Measurements from ENCODE around the gene CARD14.
"Not testable (repeated sequence)": the region's sequence is repeated elsewhere in the genome, so short reads cannot be mapped to it uniquely, and the experiment has no call there.

CARD14 gene

DNA sequence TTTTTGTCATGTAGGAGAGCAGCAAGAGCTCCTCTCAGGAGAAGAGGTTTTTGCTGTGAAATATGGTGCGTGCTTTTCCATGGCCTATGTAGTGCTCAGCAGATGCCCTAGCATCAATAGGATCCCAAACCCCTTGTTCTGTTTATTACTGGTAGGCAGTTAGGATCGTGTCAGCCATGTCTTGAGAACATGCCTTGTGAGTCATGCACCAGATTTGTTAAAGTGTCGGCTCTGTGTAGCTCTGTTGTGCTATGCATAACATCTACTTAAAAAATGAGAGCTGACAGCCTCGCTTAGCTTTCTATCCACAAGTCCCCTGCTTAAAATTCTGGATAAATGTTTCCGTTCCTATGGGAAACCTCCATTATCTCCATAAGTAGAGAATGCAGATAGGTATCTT lies 18.5 kb upstream of the CARD14 start:
- DNase-seq, result no peak

DNA sequence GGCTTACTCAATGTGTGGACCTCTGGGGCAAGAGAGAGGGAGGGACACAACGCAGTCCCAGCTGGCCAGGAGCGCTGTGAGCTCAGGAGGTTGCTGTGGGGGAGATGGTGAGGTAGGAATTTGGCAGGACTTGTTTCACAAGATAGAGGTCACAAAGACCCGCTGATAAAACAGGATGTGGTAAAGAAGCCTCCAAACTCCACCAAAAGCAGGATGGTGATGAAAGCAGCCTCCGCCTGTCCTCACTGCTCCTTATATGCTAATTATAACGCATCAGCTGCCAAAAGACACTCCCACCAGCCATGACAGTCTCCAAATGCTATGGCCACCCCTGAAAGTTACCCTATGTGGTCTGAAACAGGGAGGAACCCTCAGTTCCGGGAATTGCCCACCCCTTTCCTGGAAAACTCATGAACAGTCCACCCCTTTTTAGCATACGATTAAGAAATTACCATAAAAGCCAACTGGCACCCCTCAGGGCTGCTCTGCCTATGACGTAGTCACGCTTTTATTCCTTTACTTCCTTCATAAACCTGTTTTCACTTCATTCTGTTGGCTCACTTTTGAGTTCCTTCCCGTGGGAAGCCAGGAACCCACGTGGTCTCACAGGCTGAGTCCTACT lies 17.6 kb upstream of the CARD14 start:
- DNase-seq, result no peak

DNA sequence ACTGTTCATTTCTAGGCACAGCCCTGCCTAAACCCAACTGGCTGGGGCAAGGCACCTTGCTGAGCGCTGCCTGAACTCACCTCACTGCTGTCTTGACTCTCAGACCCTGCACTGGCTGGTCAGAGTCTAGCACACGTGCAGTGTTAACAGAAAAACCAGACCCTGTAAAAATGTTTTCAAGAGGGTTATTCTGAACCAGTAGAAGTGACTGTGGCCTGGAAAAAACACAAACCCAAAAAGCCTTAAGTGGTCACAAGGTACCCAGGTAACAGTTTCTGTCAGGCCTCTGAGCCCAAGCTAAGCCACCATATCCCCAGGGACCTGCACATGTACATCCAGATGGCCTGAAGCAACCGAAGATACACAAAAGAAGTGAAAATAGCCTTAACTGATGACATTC lies 16.8 kb upstream of the CARD14 start:
- no peak for DNase-seq

DNA sequence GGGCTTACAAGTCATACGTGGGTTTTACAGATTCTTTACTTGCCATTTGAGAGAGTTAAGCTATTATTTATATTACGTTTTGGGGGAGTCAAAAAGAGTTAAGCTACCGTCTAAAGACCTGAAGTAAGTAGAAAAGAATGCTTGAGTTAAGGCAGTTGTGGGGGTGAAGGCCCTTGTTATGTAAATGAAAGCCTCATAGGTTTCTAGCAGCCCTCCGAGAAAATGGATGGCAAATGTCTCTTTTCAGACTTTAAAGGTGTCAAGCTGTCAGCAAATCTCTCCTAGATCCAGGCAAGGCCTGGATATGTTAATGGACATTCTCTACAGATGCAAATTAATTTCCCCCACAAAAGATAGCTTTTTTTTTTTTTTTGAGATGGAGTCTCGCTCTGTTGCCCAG lies 15.7 kb upstream of the CARD14 start:
- DNase-seq, result no peak

DNA sequence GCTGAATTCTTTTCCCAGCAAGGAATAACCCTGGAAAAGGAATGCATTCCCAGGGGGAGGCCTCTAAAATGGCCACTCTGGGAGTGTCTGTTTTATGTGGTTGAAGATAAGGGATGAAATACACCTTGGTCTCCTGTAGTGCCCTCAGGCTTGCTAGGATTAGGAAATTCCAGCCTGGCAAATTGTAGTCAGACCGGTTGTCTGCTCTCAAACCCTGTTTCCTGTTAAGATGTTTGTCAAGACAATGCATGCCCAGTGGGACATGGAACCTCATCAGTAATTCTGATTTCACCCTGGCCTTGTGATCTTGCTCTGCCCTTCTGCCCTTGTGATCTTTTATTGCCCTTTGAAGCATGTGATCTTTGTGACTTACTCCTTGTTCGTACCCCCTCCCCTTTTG lies 14.2 kb upstream of the CARD14 start:
- DNase-seq, result not testable (repeated sequence)

DNA sequence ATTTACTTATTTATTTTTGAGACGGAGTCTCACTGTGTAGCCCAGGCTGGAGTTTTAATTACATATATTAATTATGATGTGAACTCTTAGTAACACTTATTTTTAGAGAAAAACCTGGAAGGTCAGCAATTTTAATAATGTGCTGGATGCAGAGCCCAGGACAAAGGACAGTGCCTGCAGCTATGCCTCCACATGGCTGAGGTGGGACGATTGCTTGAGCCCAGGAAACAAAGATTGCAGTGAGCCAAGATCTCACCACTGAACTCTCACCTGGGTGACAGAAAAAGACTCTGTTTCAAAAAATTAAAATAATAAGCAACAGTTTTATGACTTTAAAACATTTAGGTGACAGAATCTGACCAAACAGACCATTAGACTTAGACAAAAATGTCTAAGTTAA lies 11.0 kb upstream of the CARD14 start:
- no peak for DNase-seq

DNA sequence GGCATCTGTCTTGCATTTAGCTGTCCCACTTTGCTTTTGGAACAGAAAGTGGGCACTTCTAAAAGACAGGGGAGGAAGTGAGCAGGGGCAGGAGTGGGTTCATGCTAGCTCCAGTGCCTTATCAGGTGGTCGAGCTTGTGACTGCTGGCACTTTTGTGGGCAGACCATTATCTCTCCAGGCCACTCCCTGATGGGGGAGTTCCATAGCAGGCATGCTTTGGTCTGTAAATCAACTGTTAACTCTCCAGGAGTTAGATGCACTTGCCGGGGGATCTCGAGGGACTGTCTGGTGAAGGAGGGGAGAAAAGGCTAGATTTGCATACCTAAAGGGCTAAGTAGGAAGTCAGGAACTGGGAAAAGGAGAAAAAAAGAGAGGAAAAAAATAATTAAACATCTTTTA lies 9.3 kb upstream of the CARD14 start:
- DNase-seq, result no peak

DNA sequence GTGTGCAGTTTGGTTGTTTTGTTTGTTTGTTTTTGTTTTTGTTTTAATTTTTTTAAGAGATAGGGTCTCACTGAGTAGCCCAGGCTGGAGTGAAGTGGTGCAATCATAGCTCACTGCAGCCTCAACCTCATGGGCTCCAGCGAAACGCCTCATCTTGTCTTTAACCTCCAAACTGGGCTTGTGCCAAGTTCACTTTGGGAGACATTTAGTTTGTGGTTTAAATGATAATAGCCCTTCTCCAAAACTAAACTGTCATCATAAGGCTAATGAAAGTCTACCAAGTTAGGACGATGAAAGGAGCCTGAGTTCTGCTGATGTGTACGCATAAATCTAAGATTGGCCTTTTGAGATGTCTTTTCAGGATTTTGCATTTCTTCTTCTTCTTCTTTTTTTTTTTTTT lies 6.5 kb upstream of the CARD14 start:
- no peak for DNase-seq

DNA sequence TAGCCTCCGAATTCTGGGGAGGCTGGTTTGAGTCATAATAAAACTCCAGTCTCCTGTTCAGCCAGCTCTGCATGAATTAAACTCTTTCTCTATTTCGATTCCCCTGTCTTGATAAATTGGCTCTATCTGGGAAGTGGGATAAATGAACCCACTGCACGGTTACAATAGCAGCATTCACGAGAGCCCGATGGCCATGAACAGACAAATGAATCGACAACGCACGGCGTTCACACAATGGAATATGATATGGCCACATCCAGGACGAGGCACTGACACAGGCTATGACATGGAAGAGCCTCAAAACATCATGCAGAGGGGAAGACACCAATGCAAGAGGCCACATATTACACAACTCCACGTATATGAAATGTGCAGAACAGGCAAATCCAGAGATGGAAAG lies 5.6 kb upstream of the CARD14 start:
- DNase-seq, result no peak

DNA sequence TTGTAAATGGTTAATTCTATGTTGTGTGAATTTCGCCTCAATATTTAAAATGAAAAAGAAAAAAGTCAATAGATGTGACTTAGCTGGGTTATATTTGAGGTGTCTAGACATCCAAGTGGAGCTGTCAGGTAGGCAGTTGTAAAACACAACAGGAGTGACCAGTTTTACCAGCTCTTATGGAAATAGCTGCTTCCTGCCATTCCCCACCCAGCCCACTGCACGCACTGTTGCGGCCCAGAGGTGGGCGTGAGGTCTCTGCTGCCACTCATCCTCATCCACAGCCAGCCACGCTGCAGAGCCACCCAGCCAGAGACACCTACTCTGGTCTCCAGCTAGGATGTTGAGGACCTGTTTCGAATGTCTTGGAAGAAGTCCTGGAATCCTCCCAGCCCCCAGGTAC lies 3.4 kb upstream of the CARD14 start:
- DNase-seq, result no peak

DNA sequence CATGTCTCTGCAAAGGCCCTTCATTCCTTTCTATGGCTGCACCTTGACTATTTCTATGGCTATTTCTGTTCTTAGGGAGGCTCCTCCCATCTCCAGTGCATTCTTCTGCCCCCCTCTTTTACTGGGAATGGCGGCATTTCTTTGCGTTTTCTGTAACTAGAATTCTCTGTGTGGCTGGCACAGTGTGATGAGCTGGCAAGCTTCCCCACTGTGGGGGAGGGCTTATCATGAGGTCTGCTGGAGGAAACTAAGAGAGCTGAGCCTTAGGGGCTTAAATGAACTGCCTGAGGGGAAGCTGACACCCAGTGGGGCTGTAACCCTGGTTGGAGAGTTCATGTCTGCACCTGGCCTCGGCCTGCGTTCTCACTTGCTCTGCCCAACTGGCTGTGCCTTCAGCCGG lies 1.5 kb upstream of the CARD14 start:
- no peak for DNase-seq

DNA sequence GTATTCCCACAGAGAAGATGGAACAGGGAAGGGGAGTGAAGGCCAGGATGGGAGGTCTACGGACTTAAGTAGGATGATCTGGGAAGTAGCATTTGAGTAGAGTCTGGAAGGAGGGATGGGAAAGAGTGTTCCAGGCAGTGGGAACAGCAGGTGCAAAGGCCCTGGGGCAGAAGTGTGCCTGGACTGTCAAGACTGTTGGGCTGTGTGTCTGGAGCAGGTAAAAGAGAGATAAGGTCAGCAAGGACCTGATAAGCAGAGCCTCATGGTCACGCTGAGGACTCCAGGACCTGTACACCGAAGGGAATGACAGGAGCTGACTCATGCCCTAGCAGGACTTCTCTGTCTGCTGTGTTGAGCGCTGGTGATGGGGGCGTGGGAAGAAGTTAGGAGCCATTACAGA lies 723 bp upstream of the CARD14 start:
- DNase-seq, result no peak

DNA sequence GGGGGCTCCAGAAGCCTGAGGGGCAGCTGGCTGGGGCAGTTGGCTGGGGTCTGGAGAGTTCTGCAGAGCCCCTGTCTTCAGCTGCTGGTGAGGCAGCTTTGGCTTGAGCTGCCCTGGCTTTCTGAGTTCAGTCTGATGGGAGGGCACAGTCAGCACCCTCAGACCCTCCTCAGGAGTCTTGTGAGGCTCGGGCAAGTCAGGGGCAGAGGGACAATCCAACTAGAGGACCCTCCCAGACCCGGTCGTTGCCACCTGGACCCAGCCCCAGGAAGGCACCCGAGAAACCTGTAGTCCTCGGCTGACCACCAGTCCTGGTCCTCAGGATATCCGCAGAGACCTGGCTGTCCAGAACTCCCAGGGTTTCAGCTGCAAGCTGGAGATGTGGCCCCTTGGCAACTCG lies 1.9 kb downstream of the CARD14 start:
- no peak for DNase-seq

DNA sequence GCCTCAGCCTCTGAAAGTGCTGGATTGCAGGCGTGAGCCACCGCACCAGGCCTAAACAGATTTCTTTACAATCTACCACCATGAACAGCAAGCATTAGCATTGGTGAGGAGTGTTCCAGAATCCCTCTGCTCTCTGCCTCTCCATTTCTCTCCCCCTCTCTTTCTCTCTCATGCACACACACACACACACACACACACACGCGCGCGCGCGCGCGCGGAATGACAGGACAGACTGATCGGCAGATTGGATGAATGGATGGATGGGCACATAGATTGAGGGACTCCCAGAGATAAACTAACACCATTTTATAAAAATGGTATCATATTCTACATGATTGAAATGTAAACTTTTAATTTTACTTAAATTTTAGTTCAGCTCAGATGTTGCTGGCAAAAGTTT lies 3.3 kb downstream of the CARD14 start:
- DNase-seq, result no peak

DNA sequence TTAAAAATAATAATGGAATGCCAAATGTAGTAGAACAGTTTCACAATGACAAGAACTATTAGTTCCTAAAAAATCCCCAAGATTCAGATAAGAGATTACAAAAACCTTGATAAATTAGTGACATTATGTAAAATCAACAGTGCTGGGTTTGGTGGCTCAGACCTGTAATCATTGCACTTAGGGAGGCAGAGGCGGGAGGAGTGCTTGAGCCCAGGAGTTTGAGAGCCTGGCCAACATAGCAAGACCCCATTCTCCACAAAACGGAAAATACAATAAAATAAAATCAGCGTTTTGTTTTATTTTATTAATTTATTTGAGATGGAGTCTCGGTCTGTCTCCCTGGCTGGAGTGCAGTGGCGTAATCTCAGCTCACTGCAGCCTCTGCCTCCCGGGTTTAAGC lies 4.1 kb downstream of the CARD14 start:
- DNase-seq, result no peak

DNA sequence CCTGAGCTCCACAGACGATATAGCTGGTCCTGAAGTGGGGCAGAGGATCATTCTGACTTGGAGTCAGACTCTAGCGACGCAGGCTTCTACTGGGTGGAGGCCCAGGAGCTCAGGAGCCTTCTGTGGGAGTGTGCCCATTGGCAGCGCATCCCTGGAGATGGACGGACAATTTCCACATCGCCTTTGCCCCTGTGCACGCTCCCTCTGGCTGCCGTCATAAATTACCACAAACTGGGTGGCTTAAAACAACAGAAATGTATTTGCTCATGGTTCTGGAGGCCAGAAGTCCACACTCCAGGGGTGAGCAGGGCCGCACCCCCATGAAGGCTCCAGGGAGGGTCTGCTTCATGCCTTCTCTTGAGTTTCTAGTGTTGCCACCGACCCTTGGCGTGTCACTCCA lies 6.9 kb downstream of the CARD14 start:
- DNase-seq, result no peak

DNA sequence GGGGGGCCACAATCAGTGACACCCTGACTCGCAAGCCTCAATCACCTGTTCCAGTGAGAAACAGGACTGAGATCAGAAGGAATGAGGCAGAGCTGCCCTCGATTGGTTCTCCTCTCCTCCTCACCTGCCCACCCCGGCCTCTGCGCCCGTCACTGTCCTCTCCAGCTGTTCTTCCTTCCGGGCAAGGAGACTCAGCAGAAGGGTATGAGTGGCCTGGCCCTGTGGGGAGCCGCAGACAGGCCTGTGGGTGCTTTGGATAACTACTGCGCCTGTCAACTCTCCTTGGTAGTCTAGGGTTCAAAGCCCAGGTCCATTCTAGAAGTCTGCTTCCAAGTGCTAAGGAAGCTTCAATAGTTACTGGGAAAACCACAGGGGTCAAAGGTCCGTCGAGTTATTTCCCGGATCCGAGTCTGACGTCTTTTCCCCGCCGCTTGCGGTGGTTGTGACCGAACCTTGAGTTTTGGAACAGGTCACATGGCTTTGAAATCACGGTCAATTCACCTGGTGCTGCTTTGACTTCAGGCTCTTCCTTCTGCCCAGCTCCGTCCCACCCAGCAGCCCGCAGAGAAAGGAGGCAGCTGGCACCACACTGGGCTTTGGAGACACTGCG lies 8.3 kb downstream of the CARD14 start:
- no peak for DNase-seq

DNA sequence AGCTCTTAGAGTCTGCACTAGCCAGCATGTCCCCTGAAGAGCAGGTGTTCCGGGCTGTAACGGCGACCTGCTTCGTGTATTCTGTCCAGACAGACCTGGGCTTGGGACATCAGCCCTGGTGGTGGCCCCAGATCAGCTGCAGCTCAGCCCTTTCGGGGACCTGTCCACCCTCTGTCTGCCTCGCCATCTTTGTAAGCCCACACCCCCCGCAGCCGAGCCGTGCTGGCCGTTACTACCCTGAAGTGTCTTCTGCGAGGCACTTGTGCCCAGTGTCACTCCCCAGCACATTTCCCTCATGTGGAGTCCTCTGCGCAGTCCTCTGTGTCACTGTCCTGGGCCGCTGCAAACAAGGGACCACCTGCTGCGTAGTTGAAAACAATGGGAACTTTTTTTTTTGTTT lies 10.4 kb downstream of the CARD14 start:
- no peak for DNase-seq

DNA sequence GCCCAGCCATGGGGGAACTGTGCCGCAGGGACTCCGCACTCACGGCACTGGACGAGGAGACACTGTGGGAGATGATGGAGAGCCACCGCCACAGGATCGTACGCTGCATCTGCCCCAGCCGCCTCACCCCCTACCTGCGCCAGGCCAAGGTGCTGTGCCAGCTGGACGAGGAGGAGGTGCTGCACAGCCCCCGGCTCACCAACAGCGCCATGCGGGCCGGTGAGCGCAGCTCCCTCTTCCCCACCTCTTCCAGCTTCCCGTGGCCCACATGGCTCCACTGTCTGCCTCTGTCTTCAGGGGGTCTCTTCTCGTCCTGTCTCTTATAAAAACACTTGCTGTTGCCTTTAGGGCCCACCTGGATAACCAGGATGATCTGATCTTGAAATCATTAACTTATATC lies 11.6 kb downstream of the CARD14 start:
- no peak for DNase-seq

DNA sequence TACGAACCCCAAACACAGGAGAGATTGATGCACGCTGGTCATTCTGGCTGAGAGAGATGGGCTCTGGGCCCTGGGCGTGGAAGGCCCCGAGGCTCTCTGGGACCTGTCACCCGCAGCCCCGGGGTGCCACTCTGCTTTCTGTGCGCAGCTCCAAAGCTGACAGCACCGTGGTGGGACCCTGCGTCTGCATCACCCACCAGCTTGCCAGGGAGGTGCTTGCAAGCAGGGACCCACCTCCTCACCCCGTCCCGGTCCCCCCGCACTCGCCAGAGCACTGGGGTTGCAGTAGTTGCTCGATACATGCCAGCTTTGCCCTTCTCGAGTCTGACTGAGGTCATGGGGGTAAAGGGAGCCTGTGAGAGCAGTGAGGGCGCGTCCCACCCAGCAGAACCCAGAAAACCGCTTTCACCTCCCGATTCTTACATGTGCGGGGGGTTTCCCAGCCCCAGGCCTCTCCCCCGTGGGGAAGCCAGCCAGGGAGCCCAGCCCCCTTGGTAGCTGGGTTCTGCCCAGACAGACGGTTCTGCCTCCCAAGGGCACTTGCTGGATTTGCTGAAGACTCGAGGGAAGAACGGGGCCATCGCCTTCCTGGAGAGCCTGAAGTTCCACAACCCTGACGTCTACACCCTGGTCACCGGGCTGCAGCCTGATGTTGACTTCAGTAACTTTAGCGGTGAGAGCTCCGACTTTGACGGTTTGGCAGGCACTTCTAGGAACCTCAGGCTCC lies 12.5 kb downstream of the CARD14 start:
- no peak for DNase-seq

DNA sequence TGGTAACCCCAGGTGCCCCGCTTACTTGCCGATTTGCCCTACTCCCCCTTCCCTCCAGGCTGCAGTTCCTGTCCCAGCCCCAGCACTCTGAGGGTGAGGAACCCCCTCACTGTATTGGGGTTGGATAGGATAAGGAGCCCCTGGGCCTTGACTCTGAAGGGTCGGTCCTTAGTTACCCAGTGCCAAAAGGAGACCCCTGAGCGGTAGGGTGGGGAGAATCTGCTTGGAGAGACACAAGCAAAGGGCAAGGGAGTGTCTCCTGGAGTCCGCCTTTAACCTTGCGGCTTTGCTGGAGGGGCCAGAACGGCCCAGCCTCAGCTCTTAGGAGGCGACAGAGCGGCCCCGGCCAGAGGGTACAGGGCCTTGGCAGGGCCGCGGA lies 13.0 kb downstream of the CARD14 start:
- DNase-seq, result no peak

DNA sequence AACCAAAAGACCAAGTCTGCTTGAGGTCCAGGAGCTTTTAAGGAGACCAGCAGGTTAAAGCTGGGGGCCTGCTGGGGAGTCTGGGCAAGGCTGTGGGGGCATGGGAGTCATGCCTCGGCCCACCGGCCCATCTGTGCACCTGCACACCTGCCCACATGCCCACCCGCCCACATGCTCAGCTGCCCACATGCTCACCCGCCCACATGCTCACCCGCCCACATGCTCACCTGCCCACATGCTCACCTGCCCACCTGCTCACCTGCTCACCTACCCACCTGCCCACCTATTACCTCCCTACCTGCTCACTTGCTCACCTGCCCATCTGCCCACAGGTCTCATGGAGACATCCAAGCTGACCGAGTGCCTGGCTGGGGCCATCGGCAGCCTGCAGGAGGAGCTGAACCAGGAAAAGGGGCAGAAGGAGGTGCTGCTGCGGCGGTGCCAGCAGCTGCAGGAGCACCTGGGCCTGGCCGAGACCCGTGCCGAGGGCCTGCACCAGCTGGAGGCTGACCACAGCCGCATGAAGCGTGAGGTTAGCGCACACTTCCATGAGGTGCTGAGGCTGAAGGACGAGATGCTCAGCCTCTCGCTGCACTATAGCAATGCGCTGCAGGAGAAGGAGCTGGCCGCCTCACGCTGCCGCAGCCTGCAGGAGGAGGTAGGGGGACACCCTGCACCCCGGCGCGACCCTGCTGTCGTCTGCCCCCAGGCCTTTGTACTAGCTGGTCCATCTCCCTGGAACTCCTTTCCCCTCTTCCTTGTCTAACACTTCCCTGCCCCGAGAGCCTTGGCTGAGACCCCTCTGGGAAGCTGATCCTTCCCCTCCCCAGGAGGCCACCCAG lies 14.0 kb downstream of the CARD14 start:
- DNase-seq, result no peak

DNA sequence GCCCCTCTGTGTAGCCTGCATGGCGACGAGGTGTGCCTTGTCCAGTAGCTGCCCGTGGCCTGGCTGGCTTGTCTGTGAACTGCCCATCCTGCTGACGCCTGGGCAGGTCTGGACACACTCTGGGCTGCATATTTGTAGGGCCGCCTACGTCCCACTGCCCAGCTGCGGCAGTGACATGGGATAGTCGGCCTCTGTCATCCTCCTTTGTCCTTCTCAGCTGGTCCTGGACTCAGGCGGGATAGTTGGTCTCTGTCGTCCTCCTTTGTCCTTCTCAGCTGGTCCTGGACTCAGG lies 14.5 kb downstream of the CARD14 start:
- DNase-seq, result no peak

DNA sequence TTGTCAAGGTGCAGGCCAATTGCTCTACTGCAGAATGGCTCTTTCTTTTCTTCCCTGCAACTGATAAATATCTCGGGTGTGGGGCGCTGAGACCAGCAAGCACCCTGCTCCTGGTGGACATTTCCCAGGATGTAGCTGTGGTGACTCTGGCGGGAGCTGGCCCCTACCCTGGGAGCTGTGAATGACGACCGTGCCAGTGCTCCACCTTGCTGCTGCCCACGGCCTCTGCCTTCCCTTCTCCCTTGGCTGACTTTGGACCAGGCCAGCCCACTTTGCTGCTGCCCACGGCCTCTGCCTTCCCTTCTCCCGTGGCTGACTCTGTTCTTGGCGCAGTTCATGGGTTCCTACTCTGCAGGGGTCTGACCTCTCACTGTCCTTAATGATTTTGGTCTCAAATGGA lies 16.1 kb downstream of the CARD14 start:
- DNase-seq, result no peak
